ENCODE results near the gene PPY.
"Not testable (repeated sequence)": the region's sequence is repeated elsewhere in the genome, so short reads cannot be mapped to it uniquely, and the experiment has no call there.

The PPY gene

GRCh38 chr17:43928609-43929008 lies 13.7 kb downstream of the PPY start:
- no peak for DNase-seq

- DNase-seq, result not testable (repeated sequence)
These were observed 14.3 kb downstream of the PPY start for GRCh38 chr17:43927929-43928328.

GRCh38 chr17:43927060-43927864 lies 15.0 kb downstream of the PPY start:
- DNase-seq, result peak; percentile 27

- no peak for DNase-seq
These were observed 17.7 kb downstream of the PPY start for GRCh38 chr17:43924558-43924957.

GRCh38 chr17:43920500-43921095 lies 21.7 kb downstream of the PPY start:
- no peak for DNase-seq

GRCh38 chr17:43918026-43918389 lies 24.3 kb downstream of the PPY start:
- no peak for DNase-seq

GRCh38 chr17:43917348-43918025 lies 24.8 kb downstream of the PPY start:
- peak; percentile 51 for DNase-seq

GRCh38 chr17:43917016-43917347 lies 25.3 kb downstream of the PPY start:
- no peak for DNase-seq

GRCh38 chr17:43916385-43916784 lies 25.9 kb downstream of the PPY start:
- DNase-seq, result no peak

GRCh38 chr17:43915559-43915958 lies 26.7 kb downstream of the PPY start:
- DNase-seq, result no peak

GRCh38 chr17:43914451-43914850 lies 27.8 kb downstream of the PPY start:
- DNase-seq, result no peak

- no peak for DNase-seq
These were observed 28.7 kb downstream of the PPY start for GRCh38 chr17:43913584-43913983.

- DNase-seq, result no peak
These were observed 29.5 kb downstream of the PPY start for GRCh38 chr17:43912635-43913304.

- DNase-seq, result no peak
These were observed 30.4 kb downstream of the PPY start for GRCh38 chr17:43911904-43912303.

- DNase-seq, result no peak
These were observed 32.6 kb downstream of the PPY start for GRCh38 chr17:43909537-43910231.

GRCh38 chr17:43907998-43908721 lies 34.1 kb downstream of the PPY start:
- DNase-seq, result peak; percentile 75

GRCh38 chr17:43907425-43907981 lies 34.8 kb downstream of the PPY start, which contains the start of gene MPP2:
MPP2 (minus strand) TSS chr17:43907536; CDS start chr17:43904460, 3,076 bp downstream.
- DNase-seq, result peak; percentile 65

- peak; percentile 33 for DNase-seq
These were observed 35.3 kb downstream of the PPY start for GRCh38 chr17:43906951-43907424.

GRCh38 chr17:43905985-43906852 lies 36.1 kb downstream of the PPY start:
- peak; percentile 51 for DNase-seq

- no peak for DNase-seq
These were observed 36.8 kb downstream of the PPY start for GRCh38 chr17:43905400-43905984.

Measured in activated naive CD4-positive, alpha-beta T cell treated with anti-CD3 and anti-CD28 coated beads, Interleukin-2, amount 50 U/mL, for 16 hours (primary cell).